Suprapubic skin (tissue), 4 donors: Measurements from ENCODE around the gene UGT1A10.

Experiments
- CTCF ChIP-seq, 2 donors: fragments of 200-600 bp in 1 of 2; fragments of 450-650 bp in 1 of 2; sonication (generic) in 1 of 2; IDR thresholded peaks; one replicate each; pipeline ENCODE4 v1.5.1; 2016 to 2019; ENCODE audit warnings: antibody characterized with exemption in 2 of 2, mild to moderate bottlenecking in 1 of 2, moderate library complexity in 1 of 2
- EP300 ChIP-seq: sonication (generic); formaldehyde crosslinking; IDR thresholded peaks from one replicate; pipeline ENCODE4 v1.6.1; 2017; ENCODE audit warnings: antibody characterized with exemption
- POLR2A ChIP-seq, 2 donors: fragments of 450-650 bp; IDR thresholded peaks; one replicate each; pipeline ENCODE4 v1.6.1; 2017; ENCODE audit warnings: antibody characterized with exemption in 2 of 2, mild to moderate bottlenecking in 2 of 2, moderate library complexity in 2 of 2
- POLR2AphosphoS5 ChIP-seq, 3 donors: sonication (generic); formaldehyde crosslinking; IDR thresholded peaks; one replicate each; pipeline ENCODE4 v1.6.1; 2017; ENCODE audit warnings: antibody characterized with exemption in 3 of 3

- TF ChIP-seq POLR2A (IDR thresholded peaks at IDR 0.05) (no peak), CTCF (IDR thresholded peaks at IDR 0.05) (no peak), EP300 (no peak), POLR2AphosphoS5 (IDR thresholded peaks at IDR 0.05) (no peak)
Measured at GRCh38 chr2:233680361-233681045, 44.3 kb downstream of the UGT1A10 start.
